Transverse colon (tissue), 4 donors: ENCODE results near the gene ANKH. TPM values are rescaled to one million over a fixed set of nuclear protein-coding genes. Genes with fewer than 3 reads are reported as not detected.
A peak's percentile ranks its signal among the peaks of the same experiment; 100 is the strongest.
"Not testable (repeated sequence)": the region's sequence is repeated elsewhere in the genome, so short reads cannot be mapped to it uniquely, and the experiment has no call there.

Experiments used
- DNase-seq: peaks from one replicate; pipeline ENCODE4 v3.0.0-alpha.2; 2019
- H3K27ac ChIP-seq, 4 donors: fragments of 200-600 bp; sonication (generic); 2 replicates each; pipeline ENCODE4 v1.5.1; 2016 to 2018; ENCODE audit warnings: inconsistent platforms in 4 of 4
- H3K27me3 ChIP-seq: fragments of 200-600 bp; sonication (generic); 2 replicates; pipeline ENCODE4 v1.5.1; 2017; ENCODE audit warnings: inconsistent platforms
- H3K36me3 ChIP-seq, 4 donors: fragments of 200-600 bp; sonication (generic); 2 replicates each; pipeline ENCODE4 v1.5.1; 2017 to 2019; ENCODE audit warnings: inconsistent platforms in 4 of 4
- H3K4me1 ChIP-seq, 4 donors: fragments of 200-600 bp; sonication (generic); 2 replicates each; pipeline ENCODE4 v1.5.1; 2017 to 2020; ENCODE audit warnings: inconsistent platforms in 4 of 4
- H3K4me3 ChIP-seq, 4 donors: fragments of 200-600 bp; sonication (generic); 1 replicate in 1 of 4; 2 replicates in 3 of 4; pipeline versions ENCODE4 v1.5.1 to v1.6.1; 2017 to 2019; ENCODE audit warnings: inconsistent platforms in 4 of 4
- H3K9me3 ChIP-seq, 2 donors: fragments of 200-600 bp; sonication (generic); 2 replicates each; pipeline ENCODE4 v1.5.1; 2017 to 2019; ENCODE audit warnings: inconsistent platforms in 2 of 2
- CTCF ChIP-seq, 5 experiments: fragments of 200-600 bp in 3 of 5; fragments of 450-650 bp in 2 of 5; sonication (generic) in 3 of 5; IDR thresholded peaks; 1 replicate in 2 of 5; 2 replicates in 3 of 5; pipeline ENCODE4 v1.5.1; 2016 to 2017; ENCODE audit warnings: antibody characterized with exemption in 5 of 5, inconsistent platforms in 3 of 5, mild to moderate bottlenecking in 2 of 5, moderate library complexity in 1 of 5
- EP300 ChIP-seq: sonication (generic); formaldehyde crosslinking; IDR thresholded peaks from one replicate; pipeline ENCODE4 v1.6.1; 2017; ENCODE audit warnings: antibody characterized with exemption, low read depth
- POLR2A ChIP-seq: fragments of 450-650 bp; IDR thresholded peaks from one replicate; pipeline ENCODE4 v1.6.1; 2016; ENCODE audit warnings: antibody characterized with exemption, mild to moderate bottlenecking, moderate library complexity
- POLR2AphosphoS5 ChIP-seq, 3 donors: sonication (generic); formaldehyde crosslinking; IDR thresholded peaks; one replicate each; pipeline ENCODE4 v1.6.1; 2016; ENCODE audit warnings: antibody characterized with exemption in 3 of 3
- WGBS, 2 donors: methylation state at CpG; one replicate each; pipeline ENCODE4 v1.1.5; 2018; ENCODE audit warnings: low coverage in 1 of 2; 5-methylcytosine and 5-hydroxymethylcytosine counted together
- in situ Hi-C, 4 donors: fragments of 200-750 bp; cut with MboI; loops; one replicate each; pipeline versions ENCODE4 v1.15.0 to v1.15.1; 2017; ENCODE audit warnings: low sequenced_read_pairs in 3 of 4, low pct_ligation_motif_present in 1 of 4, low pct_unique_long_range_greater_than_20kb in 1 of 4
- intact Hi-C: fragments of 100-400 bp; cut with DNase I; formaldehyde crosslinking; loops from one replicate; pipeline ENCODE4 v1.15.1; 2023; ENCODE audit warnings: low total_unique reads
- total RNA-seq, 4 donors: library from RNA; depleted of rRNA; stranded (reverse); fragments of >200 nt; gene quantifications; one replicate each; pipeline ENCODE4 v1.1.0, GENCODE V29; 2016

The ANKH gene
- 10 to 100 TPM; 24.7 to 96.5 (median 69.4) TPM for total RNA-seq

DNA sequence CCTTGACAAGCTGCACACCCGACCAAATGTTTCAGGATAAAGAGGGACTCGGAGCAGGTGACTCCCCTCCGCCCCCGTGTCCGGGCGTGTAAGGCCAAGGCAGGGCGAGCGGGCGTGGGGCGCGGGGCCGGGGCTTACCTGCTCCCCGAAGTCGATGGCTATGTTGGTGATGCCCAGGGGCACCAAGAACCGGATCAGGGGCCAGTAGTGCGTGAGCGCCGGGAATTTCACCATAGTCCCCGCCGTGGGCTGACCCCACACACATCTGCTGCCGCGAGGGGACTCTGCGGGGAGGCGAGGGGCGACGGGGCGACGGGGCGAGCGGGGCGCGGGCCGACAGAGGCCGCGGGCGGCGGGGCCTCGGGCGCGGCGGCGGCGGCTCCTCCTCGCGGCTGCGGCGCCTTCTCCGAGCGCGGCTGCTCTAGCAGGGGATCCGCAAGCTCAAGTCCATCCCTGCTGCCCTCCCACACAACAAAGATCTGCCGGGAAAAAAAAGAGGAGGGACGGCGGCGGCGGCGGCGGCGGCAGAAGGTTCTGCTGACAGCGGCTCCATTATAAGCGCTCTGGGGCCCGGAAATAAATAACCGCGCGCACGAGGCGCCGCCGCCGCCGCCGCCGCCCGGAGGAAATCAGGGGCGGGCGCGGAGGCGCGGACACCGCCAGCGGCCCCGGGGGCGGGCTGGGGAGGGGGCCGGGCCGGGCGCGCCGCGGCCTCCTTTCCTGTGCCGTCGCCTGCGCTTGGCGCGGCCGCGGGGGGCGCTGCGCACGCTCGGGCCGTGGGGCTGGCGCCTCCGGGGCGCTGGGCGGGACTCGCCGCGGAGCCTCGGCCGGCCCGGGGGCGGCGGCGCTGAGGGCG is at the start of gene ANKH:
Gene ANKH (minus strand): TSS at position 565 of the 856 bp plus-strand sequence. CDS start 331 bp downstream, at position 234.
- Histone ChIP-seq H3K36me3 (no peaks in the 10 kb centered on the region), H3K4me1 (peaks cover 0 to 43% (median 13%) of the 10 kb centered on the region in 4 donors), H3K4me3 (peak within 1 kb of the TSS; percentile 73 to 96 (median 90)), H3K27ac (peak within 1 kb of the TSS; percentile 88 to 99 (median 96)), H3K9me3 (no peaks in the 10 kb centered on the region), H3K27me3 (no peaks in the 10 kb centered on the region)
- TF ChIP-seq POLR2A (no peak), CTCF (IDR thresholded peaks at IDR 0.05) (peak in 2 of 5 experiments; percentile 1 to 13)
- 2% methylated on average over 30 of the region's 115 CpGs; no CpG with 5 or more reads in 1 of the 2 donors for WGBS, 2 donors
- DNase-seq: peak; percentile 87
- intact Hi-C loops: no loop called here
- in situ Hi-C loops: loop anchor here in 1 of 4 donors (10.0 kb wide), 1 partner anchor 133 kb away; no protein-coding TSS in a partner anchor

DNA sequence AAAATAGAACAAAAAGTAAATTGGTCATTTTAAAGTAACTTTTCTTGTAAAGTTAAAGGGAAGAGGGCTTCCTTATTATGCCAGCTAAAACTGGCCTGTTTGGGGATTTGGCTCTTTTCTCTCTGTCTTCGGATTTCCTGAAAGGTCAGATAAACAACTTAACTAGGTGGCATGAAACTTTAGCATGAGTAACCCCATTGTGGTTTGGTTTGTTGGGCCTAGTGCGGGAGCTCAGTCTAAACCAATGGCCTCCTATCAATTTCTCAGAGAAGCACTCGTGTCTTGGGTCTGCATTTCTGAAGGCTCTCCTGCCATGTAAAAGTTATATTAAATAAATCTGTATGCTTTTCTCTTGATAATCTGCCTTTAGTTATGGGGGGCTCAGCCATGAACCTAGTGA is 48.5 kb upstream of the ANKH start:
- no peak for TF ChIP-seq POLR2AphosphoS5 (IDR thresholded peaks at IDR 0.05)
- TF ChIP-seq EP300: no peak
- no peak for TF ChIP-seq CTCF (IDR thresholded peaks at IDR 0.05)
- no peak for TF ChIP-seq POLR2A
- intact Hi-C loops (no loop called here), in situ Hi-C loops (no loop called here)

GRCh38 chr5:14919106-14919505 is 47.5 kb upstream of the ANKH start:
- H3K27ac ChIP-seq, in situ Hi-C loops, H3K9me3 ChIP-seq, H3K36me3 ChIP-seq, H3K4me3 ChIP-seq, H3K4me1 ChIP-seq, intact Hi-C loops, DNase-seq, H3K27me3 ChIP-seq: not testable (repeated sequence)
- WGBS, 2 donors: 98 to 100% methylated on average over 2 of the region's 2 CpGs

More for the DNA sequence above, 48.5 kb upstream of the ANKH start:
- Histone ChIP-seq H3K4me3 (no peak overlapping the region), H3K36me3 (no peaks in the 10 kb centered on the region), H3K4me1 (no peaks in the 10 kb centered on the region), H3K27me3 (no peaks in the 10 kb centered on the region), H3K27ac (no peak overlapping the region), H3K9me3 (no peaks in the 10 kb centered on the region)
- no peak for DNase-seq
- WGBS, 2 donors: 88 to 95% methylated on average over 3 of the region's 3 CpGs

GRCh38 chr5:14917719-14918118 is 46.1 kb upstream of the ANKH start:
- H3K4me3 ChIP-seq: no peak overlapping the region
- no peaks in the 10 kb centered on the region for H3K4me1 ChIP-seq
- H3K36me3 ChIP-seq: no peaks in the 10 kb centered on the region
- intact Hi-C loops: no loop called here
- no peaks in the 10 kb centered on the region for H3K9me3 ChIP-seq
- 73 to 86% methylated on average over 2 of the region's 2 CpGs for WGBS, 2 donors
- in situ Hi-C loops: no loop called here
- no peak for DNase-seq
- no peak overlapping the region for H3K27ac ChIP-seq
- TF ChIP-seq POLR2A (no peak), POLR2AphosphoS5 (IDR thresholded peaks at IDR 0.05) (no peak), CTCF (IDR thresholded peaks at IDR 0.05) (no peak), EP300 (no peak)
- no peaks in the 10 kb centered on the region for H3K27me3 ChIP-seq
